PC-9 (cell line): ENCODE measurements around the gene HTRA2. TPM values are rescaled to one million over a fixed set of nuclear protein-coding genes. Genes with fewer than 3 reads are reported as not detected.
"Not testable (repeated sequence)": the region's sequence is repeated elsewhere in the genome, so short reads cannot be mapped to it uniquely, and the experiment has no call there.

Source experiments
- BruUV-seq: library from RNA; stranded (reverse); fragments of 400-500 nt; replicated peaks from 2 replicates; lab custom pipeline; 2021; lab: Mats Ljungman, UMichigan
- CTCF ChIA-PET: fragments of 300-600 bp; sonication (Branson Sonifier 250); formaldehyde crosslinking; loops from one replicate; lab custom pipeline; 2022; ENCODE audit warnings: antibody characterized with exemption; lab: Charles Lee
- POLR2A ChIA-PET: fragments of 300-600 bp; sonication (Branson Sonifier 250); formaldehyde crosslinking; loops from one replicate; lab custom pipeline; 2022; ENCODE audit warnings: antibody characterized with exemption; ENCODE audit not compliant: unreplicated experiment; lab: Charles Lee
- DNase-seq, 2 experiments: peaks; one replicate each; pipeline versions ENCODE4 v3.0.0 to v3.0.0-alpha.2; 2015 to 2022; ENCODE audit warnings: mixed read lengths in 1 of 2
- H2AFZ ChIP-seq: fragments of 200-600 bp; sonication (generic); 2 replicates; pipeline ENCODE4 v1.8.1; 2017; ENCODE audit warnings: antibody characterized with exemption
- H3F3A ChIP-seq: fragments of 200-600 bp; sonication (generic); 2 replicates; pipeline ENCODE4 v1.8.1; 2017; ENCODE audit warnings: antibody characterized with exemption, mild to moderate bottlenecking, low read depth; ENCODE audit not compliant: insufficient read depth
- H3K27ac ChIP-seq: fragments of 200-600 bp; sonication (generic); 2 replicates; pipeline ENCODE4 v1.6.1; 2016; ENCODE audit warnings: mixed run types
- H3K27me3 ChIP-seq: fragments of 200-600 bp; sonication (generic); 2 replicates; pipeline ENCODE4 v1.6.1; 2016; ENCODE audit warnings: low read depth, mixed run types; ENCODE audit not compliant: insufficient read depth
- H3K36me3 ChIP-seq: fragments of 200-600 bp; sonication (generic); 2 replicates; pipeline ENCODE4 v1.6.1; 2016; ENCODE audit warnings: low read depth, mixed run types
- H3K4me1 ChIP-seq: fragments of 200-600 bp; sonication (generic); replicated peaks from 2 replicates; pipeline ENCODE4 v1.6.1; 2016; ENCODE audit warnings: mixed run types; ENCODE audit not compliant: insufficient read depth
- H3K4me2 ChIP-seq: fragments of 200-600 bp; sonication (generic); 2 replicates; pipeline ENCODE4 v1.6.1; 2017; ENCODE audit warnings: mixed run types
- H3K4me3 ChIP-seq: fragments of 200-600 bp; sonication (generic); 2 replicates; pipeline ENCODE4 v1.6.1; 2016; ENCODE audit warnings: mixed run types
- H3K79me2 ChIP-seq: fragments of 200-600 bp; sonication (generic); 2 replicates; pipeline ENCODE4 v1.6.1; 2017; ENCODE audit warnings: low read depth, mixed run types
- H3K9me2 ChIP-seq: fragments of 200-600 bp; sonication (generic); 2 replicates; pipeline ENCODE4 v1.8.1; 2017; ENCODE audit warnings: mild to moderate bottlenecking; ENCODE audit not compliant: insufficient read depth
- H3K9me3 ChIP-seq: fragments of 200-600 bp; sonication (generic); 2 replicates; pipeline ENCODE4 v1.8.1; 2016; ENCODE audit warnings: low read depth; ENCODE audit not compliant: insufficient read depth
- H4K20me1 ChIP-seq: fragments of 200-600 bp; sonication (generic); 2 replicates; pipeline ENCODE4 v1.8.1; 2017; ENCODE audit not compliant: insufficient read depth
- CTCF ChIP-seq: fragments of 200-600 bp; sonication (generic); conservative IDR thresholded peaks from 2 replicates; pipeline ENCODE4 v1.6.1; 2017; ENCODE audit warnings: mixed run types, antibody characterized with exemption, mild to moderate bottlenecking, moderate library complexity
- EZH2 ChIP-seq: fragments of 200-600 bp; sonication (generic); IDR thresholded peaks from 2 replicates; pipeline ENCODE4 v1.8.0; 2017; ENCODE audit warnings: antibody characterized with exemption, low read depth
- intact Hi-C: fragments of 100-400 bp; cut with micrococcal nuclease; formaldehyde crosslinking; loops from one replicate; pipeline ENCODE4 v1.10.0; 2022; ENCODE audit not compliant: unreplicated experiment
- total RNA-seq: library from RNA; stranded (reverse); gene quantifications from 2 replicates; pipeline ENCODE4 v1.2.3, GENCODE V29; 2021

Gene HTRA2
- total RNA-seq, 1 experiment from 2014 or later = 23.5 TPM

- Histone ChIP-seq H3K79me2 (peaks cover 37% of the 10 kb centered on the region), H3K4me3 (peak overlapping the region; percentile 92), H3K4me1 (peaks cover 13% of the 10 kb centered on the region), H3K36me3 (peaks cover 12% of the 10 kb centered on the region), H4K20me1 (no peaks in the 10 kb centered on the region), H2AFZ (peak overlapping the region; percentile 94), H3F3A (peaks cover 17% of the 10 kb centered on the region; the same call in 1 of the 2 replicates), H3K27ac (peak overlapping the region; percentile 53), H3K9me3 (no peaks in the 10 kb centered on the region), H3K4me2 (peak overlapping the region; percentile 89), H3K27me3 (no peaks in the 10 kb centered on the region), H3K9me2 (no peaks in the 10 kb centered on the region)
- CTCF ChIA-PET = interaction anchor here (2.0 kb wide), 1 partner anchor 106 kb away, joined by 7 read pairs; no protein-coding TSS in a partner anchor
- TF ChIP-seq CTCF (no peak), EZH2 (no peak)
- POLR2A ChIA-PET = interaction anchor here (0.6 to 0.7 kb wide), 3 partner anchors 23 to 1097 kb away, joined by 5 to 19 read pairs (median 8); partner anchors contain the start of gene ALMS1
- intact Hi-C loops = loop anchor here (5.0 to 10.0 kb wide), 2 partner anchors 65 to 173 kb away; partner anchors contain the start of gene SEMA4F
- peak in 1 of 2 experiments; percentile 34 for DNase-seq
- TSS peak; percentile 28 for BruUV-seq
Observed at GRCh38 chr2:74481961-74482800, 47.6 kb upstream of the HTRA2 start.

- TF ChIP-seq EZH2 (no peak), CTCF (peak; percentile 91)
- Histone ChIP-seq H3K27ac (peak within 1 kb of the TSS; percentile 53), H3K4me2 (peak within 1 kb of the TSS; percentile 89), H3K9me2 (no peaks in the 10 kb centered on the region), H4K20me1 (no peaks in the 10 kb centered on the region), H3K36me3 (peaks cover 12% of the 10 kb centered on the region), H3K9me3 (no peaks in the 10 kb centered on the region), H3K4me1 (peaks cover 19% of the 10 kb centered on the region), H3K4me3 (peak within 1 kb of the TSS; percentile 92), H3K27me3 (no peaks in the 10 kb centered on the region), H3K79me2 (peaks cover 37% of the 10 kb centered on the region), H3F3A (peaks cover 18% of the 10 kb centered on the region), H2AFZ (peak within 1 kb of the TSS; percentile 94)
- ChIA-PET CTCF (interaction anchor here (2.0 kb wide), 1 partner anchor 105 kb away, joined by 7 read pairs; no protein-coding TSS in a partner anchor), POLR2A (interaction anchor here (0.6 to 0.8 kb wide), 4 partner anchors 24 to 1098 kb away, joined by 3 to 19 read pairs (median 6); partner anchors contain the start of gene ALMS1)
- intact Hi-C loops = loop anchor here (1.0 to 10.0 kb wide), 6 partner anchors 24 to 172 kb away; partner anchors contain the start of genes AUP1, HTRA2, INO80B and PCGF1
- peak; percentile 89 to 90 for DNase-seq
- BruUV-seq = TSS peak; percentile 69
Observed at GRCh38 chr2:74482801-74483674, 46.7 kb upstream of the HTRA2 start, which contains the start of the genes CCDC142 and TTC31. TSS of gene CCDC142 (minus strand) at chr2:74482998. CDS start at chr2:74482837, 161 bp downstream. TSS of gene TTC31 (plus strand) at chr2:74483081. CDS start at chr2:74483096, 15 bp downstream.

- CTCF ChIA-PET = interaction anchor here (0.5 to 2.0 kb wide), 3 partner anchors 14 to 104 kb away, joined by 3 to 7 read pairs (median 4); partner anchors contain the start of genes AUP1 and HTRA2
- H3K9me2 ChIP-seq, H4K20me1 ChIP-seq, H3K27ac ChIP-seq, H3K27me3 ChIP-seq, BruUV-seq, H3K9me3 ChIP-seq, POLR2A ChIA-PET: not testable (repeated sequence)
- DNase-seq = peak in 1 of 2 experiments; percentile 19
- Histone ChIP-seq H3K4me2 (peak overlapping the region; percentile 89), H3K36me3 (peaks cover 12% of the 10 kb centered on the region), H2AFZ (peak overlapping the region; percentile 94), H3K4me1 (peaks cover 25% of the 10 kb centered on the region), H3K79me2 (peaks cover 37% of the 10 kb centered on the region), H3K4me3 (peak overlapping the region; percentile 92), H3F3A (peaks cover 22% of the 10 kb centered on the region)
- intact Hi-C loops = loop anchor here (1.0 to 10.0 kb wide), 6 partner anchors 24 to 171 kb away; partner anchors contain the start of genes AUP1, HTRA2, INO80B and PCGF1
Observed at GRCh38 chr2:74483675-74484164, 46.0 kb upstream of the HTRA2 start.
